ENCODE data around the gene ABCC8. TPM values are rescaled to one million over a fixed set of nuclear protein-coding genes. Genes with fewer than 3 reads are reported as not detected.
A peak's percentile ranks its signal among the peaks of the same experiment; 100 is the strongest.

Gene ABCC8
- polyA plus RNA-seq, 3 donors, result not detected

GRCh38 chr11:17519061-17519885 lies 42.6 kb upstream of the ABCC8 start:
- WGBS (ENCODE audit: insufficient coverage), result 87% methylated on average over 4 of the region's 7 CpGs
- H3K27ac Mint-ChIP-seq, result peak overlapping the region in 1 of 7 donors; percentile 38
- no peaks in the 10 kb centered on the region for H3K79me2 ChIP-seq (ENCODE audit: insufficient read depth, low read length)

GRCh38 chr11:17518366-17518765 lies 41.7 kb upstream of the ABCC8 start:
- H3K9me3 ChIP-seq (replicated peaks in 1 of 2; ENCODE audit: control insufficient read depth in 1 of 2, insufficient read depth in 1 of 2, low read length in 2 of 2), result no peaks in the 10 kb centered on the region
- H3K4me1 Mint-ChIP-seq, result no peaks in the 10 kb centered on the region
- H3K4me2 ChIP-seq (replicated peaks; ENCODE audit: extremely low read depth, low read length, poor library complexity, severe bottlenecking), result no peak overlapping the region
- H2AFZ ChIP-seq (ENCODE audit: insufficient read depth, low read depth, low read length, poor library complexity, severe bottlenecking), result no peak overlapping the region
- H3K36me3 Mint-ChIP-seq, result no peaks in the 10 kb centered on the region
- intact Hi-C loops (cut with micrococcal nuclease), result no loop called here
- H3K4me1 ChIP-seq (ENCODE audit: control insufficient read depth in 1 of 2, insufficient read depth in 2 of 2, low read length in 2 of 2), result no peaks in the 10 kb centered on the region
- no peaks in the 10 kb centered on the region for H3K79me2 ChIP-seq (ENCODE audit: insufficient read depth, low read length)
- no peak overlapping the region for H3K27ac Mint-ChIP-seq
- no peaks in the 10 kb centered on the region for H3K27me3 ChIP-seq (ENCODE audit: control insufficient read depth in 2 of 2, insufficient read depth in 2 of 2, low read length in 2 of 2)
- H3K9ac ChIP-seq (ENCODE audit: insufficient read depth, low read length, poor library complexity, severe bottlenecking), result no peak overlapping the region
- no peak for TF ChIP-seq CTCF (IDR thresholded peaks at IDR 0.05)
- peaks cover 0 to 3% (median 0%) of the 10 kb centered on the region in 7 donors for H3K9me3 Mint-ChIP-seq
- H3K36me3 ChIP-seq (replicated peaks in 1 of 2; ENCODE audit: control insufficient read depth in 1 of 2, insufficient read depth in 2 of 2, low read length in 2 of 2), result no peaks in the 10 kb centered on the region
- peaks cover 3 to 6% (median 3%) of the 10 kb centered on the region in 3 donors for H3K27me3 Mint-ChIP-seq (ENCODE audit: low read depth in 3 of 3)
- H3K4me3 Mint-ChIP-seq, result no peak overlapping the region
- H3K4me3 ChIP-seq (replicated peaks in 1 of 3; ENCODE audit: low read depth in 2 of 3, low read length in 3 of 3), result no peak overlapping the region
- WGBS (ENCODE audit: insufficient coverage), result 77% methylated on average over 2 of the region's 2 CpGs
- no peak overlapping the region for H3K27ac ChIP-seq (ENCODE audit: low read depth in 1 of 2, low read length in 2 of 2)
- DNase-seq, result no peak
- H4K20me1 ChIP-seq (ENCODE audit: insufficient read depth, low read length), result no peaks in the 10 kb centered on the region

More at GRCh38 chr11:17519061-17519885, 42.6 kb upstream of the ABCC8 start:
- no peak overlapping the region for H2AFZ ChIP-seq (ENCODE audit: insufficient read depth, low read depth, low read length, poor library complexity, severe bottlenecking)
- H3K27ac ChIP-seq (ENCODE audit: low read depth in 1 of 2, low read length in 2 of 2), result no peak overlapping the region
- Mint-ChIP-seq H3K36me3 (no peaks in the 10 kb centered on the region), H3K4me3 (no peak overlapping the region), H3K27me3 (ENCODE audit: low read depth in 3 of 3) (peaks cover 3 to 5% (median 3%) of the 10 kb centered on the region in 3 donors), H3K9me3 (peaks cover 0 to 3% (median 0%) of the 10 kb centered on the region in 7 donors), H3K4me1 (no peaks in the 10 kb centered on the region)
- no peaks in the 10 kb centered on the region for H3K4me1 ChIP-seq (ENCODE audit: control insufficient read depth in 1 of 2, insufficient read depth in 2 of 2, low read length in 2 of 2)
- TF ChIP-seq CTCF (IDR thresholded peaks at IDR 0.05), result no peak
- no peaks in the 10 kb centered on the region for H4K20me1 ChIP-seq (ENCODE audit: insufficient read depth, low read length)
- no peaks in the 10 kb centered on the region for H3K36me3 ChIP-seq (replicated peaks in 1 of 2; ENCODE audit: control insufficient read depth in 1 of 2, insufficient read depth in 2 of 2, low read length in 2 of 2)
- DNase-seq, result no peak
- no peak overlapping the region for H3K9ac ChIP-seq (ENCODE audit: insufficient read depth, low read length, poor library complexity, severe bottlenecking)
- no peaks in the 10 kb centered on the region for H3K27me3 ChIP-seq (ENCODE audit: control insufficient read depth in 2 of 2, insufficient read depth in 2 of 2, low read length in 2 of 2)
- no peaks in the 10 kb centered on the region for H3K9me3 ChIP-seq (replicated peaks in 1 of 2; ENCODE audit: control insufficient read depth in 1 of 2, insufficient read depth in 1 of 2, low read length in 2 of 2)
- intact Hi-C loops (cut with micrococcal nuclease), result no loop called here
- no peak overlapping the region for H3K4me3 ChIP-seq (replicated peaks in 1 of 3; ENCODE audit: low read depth in 2 of 3, low read length in 3 of 3)
- H3K4me2 ChIP-seq (replicated peaks; ENCODE audit: extremely low read depth, low read length, poor library complexity, severe bottlenecking), result no peak overlapping the region

All from CD14-positive monocyte (primary cell).